Measurements from ENCODE around the gene MRPL20. TPM values are rescaled to one million over a fixed set of nuclear protein-coding genes. Genes with fewer than 3 reads are reported as not detected.

The MRPL20 gene
- polyA plus RNA-seq, 2 donors, result 59.1 to 148 TPM

DNA sequence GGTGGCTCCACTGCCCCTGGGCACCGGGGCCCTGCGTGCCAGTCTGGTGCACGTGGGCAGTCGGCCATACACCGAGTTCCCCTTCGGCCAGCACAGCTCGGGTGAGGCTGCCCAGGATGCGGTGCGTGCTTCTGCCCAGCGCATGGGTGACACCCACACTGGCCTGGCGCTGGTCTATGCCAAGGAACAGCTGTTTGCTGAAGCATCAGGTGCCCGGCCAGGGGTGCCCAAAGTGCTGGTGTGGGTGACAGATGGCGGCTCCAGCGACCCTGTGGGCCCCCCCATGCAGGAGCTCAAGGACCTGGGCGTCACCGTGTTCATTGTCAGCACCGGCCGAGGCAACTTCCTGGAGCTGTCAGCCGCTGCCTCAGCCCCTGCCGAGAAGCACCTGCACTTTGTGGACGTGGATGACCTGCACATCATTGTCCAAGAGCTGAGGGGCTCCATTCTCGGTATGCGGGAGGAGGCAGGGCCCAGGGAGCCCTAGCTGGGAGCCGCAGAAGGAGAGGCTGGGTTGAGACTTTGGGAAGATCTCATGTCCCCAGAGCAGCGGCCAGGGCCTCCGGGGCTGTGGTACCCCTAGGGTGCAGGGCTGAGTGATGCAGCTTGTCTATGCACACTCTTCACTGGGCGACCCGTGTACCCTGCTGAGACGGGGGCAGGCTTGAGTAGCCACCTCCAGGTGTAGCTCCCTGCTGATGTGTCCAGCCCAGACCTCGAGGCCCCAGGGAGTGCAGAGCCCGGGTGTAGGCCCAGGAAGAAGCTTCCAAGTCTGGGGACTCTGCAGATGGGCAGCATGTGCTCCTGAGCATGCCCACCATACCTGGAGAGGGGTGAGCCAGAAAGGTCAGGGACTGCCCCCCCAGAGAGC, 30.2 kb upstream of the MRPL20 start:
- WGBS, 2 donors, result 54 to 71% methylated on average over 31 of the region's 31 CpGs
- Histone ChIP-seq H3K4me3 (ENCODE audit: low read depth in 1 of 2, low read length in 2 of 2) (peak overlapping the region in 1 of 2 donors; percentile 50), H3K27ac (ENCODE audit: low read depth in 2 of 2, low read length in 1 of 2) (no peak overlapping the region)

DNA sequence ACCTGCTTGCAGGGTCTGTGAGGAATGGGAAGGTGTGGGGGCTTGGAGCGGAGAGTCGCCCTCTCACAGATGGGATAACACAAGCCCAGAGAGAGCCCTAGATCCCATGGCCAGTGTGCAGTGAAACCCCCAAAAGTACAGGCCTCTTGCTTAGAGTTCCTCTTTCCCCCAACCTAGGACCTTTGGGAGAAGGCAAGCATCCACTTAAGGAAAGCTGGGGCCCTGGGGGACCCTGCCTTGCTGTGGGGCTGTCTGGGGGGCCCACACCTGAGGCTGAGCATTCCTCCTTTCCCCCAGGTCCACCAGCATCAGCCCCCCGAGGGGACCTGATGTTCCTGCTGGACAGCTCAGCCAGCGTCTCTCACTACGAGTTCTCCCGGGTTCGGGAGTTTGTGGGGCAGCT, 29.5 kb upstream of the MRPL20 start:
- H3K4me3 ChIP-seq (ENCODE audit: low read depth in 1 of 2, low read length in 2 of 2), result peak overlapping the region; percentile 50 to 62
- peaks cover 0 to 2% of the 10 kb centered on the region in 2 donors for H3K36me3 ChIP-seq (ENCODE audit: control insufficient read depth in 2 of 2, insufficient read depth in 2 of 2, low read length in 1 of 2)
- H3K27ac ChIP-seq (ENCODE audit: low read depth in 2 of 2, low read length in 1 of 2), result no peak overlapping the region
- no peaks in the 10 kb centered on the region for H3K9me3 ChIP-seq (ENCODE audit: control insufficient read depth in 2 of 2, insufficient read depth in 1 of 2, low read depth in 1 of 2, low read length in 1 of 2)
- H3K27me3 ChIP-seq (ENCODE audit: control insufficient read depth in 1 of 2, insufficient read depth in 2 of 2, low read length in 2 of 2), result no peaks in the 10 kb centered on the region
- H3K4me1 ChIP-seq (ENCODE audit: control insufficient read depth in 2 of 2, insufficient read depth in 2 of 2, low read length in 1 of 2), result peaks cover 16 to 49% of the 10 kb centered on the region in 2 donors
- 64 to 74% methylated on average over 7 of the region's 7 CpGs for WGBS, 2 donors

More for the DNA sequence above, 30.2 kb upstream of the MRPL20 start:
- H3K4me1 ChIP-seq (ENCODE audit: control insufficient read depth in 2 of 2, insufficient read depth in 2 of 2, low read length in 1 of 2), result peaks cover 10 to 45% of the 10 kb centered on the region in 2 donors
- H3K27me3 ChIP-seq (ENCODE audit: control insufficient read depth in 1 of 2, insufficient read depth in 2 of 2, low read length in 2 of 2), result no peaks in the 10 kb centered on the region
- peaks cover 0 to 2% of the 10 kb centered on the region in 2 donors for H3K36me3 ChIP-seq (ENCODE audit: control insufficient read depth in 2 of 2, insufficient read depth in 2 of 2, low read length in 1 of 2)
- H3K9me3 ChIP-seq (ENCODE audit: control insufficient read depth in 2 of 2, insufficient read depth in 1 of 2, low read depth in 1 of 2, low read length in 1 of 2), result no peaks in the 10 kb centered on the region

DNA sequence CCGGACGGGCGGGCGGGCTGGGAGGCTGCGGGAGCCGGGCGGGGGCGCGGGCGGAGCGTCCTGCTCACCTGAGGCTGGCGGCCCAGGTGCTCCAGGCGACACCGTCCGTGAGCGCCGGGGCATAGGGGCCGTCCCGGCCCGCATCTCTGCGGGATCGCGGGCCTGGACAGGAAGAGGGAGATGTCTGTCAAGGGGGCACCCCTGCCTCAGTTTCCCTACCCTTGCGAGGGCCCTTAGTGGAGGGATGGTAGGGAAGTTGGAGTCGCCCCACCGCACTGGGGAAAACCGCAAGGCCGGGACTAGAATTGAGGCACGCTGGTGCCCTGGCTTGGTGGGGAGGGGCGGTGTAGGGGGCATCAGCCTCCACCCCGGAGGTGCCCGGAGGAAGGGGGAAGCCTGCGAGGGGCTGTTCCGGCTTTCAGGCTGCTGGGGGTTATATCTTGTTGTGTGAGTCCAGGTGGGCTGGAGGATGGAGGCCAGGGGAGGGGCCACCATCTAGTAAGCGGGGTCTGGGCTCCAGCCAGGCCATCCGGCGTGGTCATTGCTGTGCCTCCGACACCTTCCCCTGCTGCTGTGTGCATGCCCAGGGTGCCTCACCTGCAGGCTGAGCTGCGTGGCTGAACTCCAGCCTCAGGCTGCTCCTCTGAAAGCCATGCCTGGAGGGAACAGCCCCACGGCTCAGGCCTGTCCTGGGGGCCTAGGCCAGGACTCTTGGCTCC, 29.0 kb upstream of the MRPL20 start:
- H3K27me3 ChIP-seq (ENCODE audit: control insufficient read depth in 1 of 2, insufficient read depth in 2 of 2, low read length in 2 of 2), result no peaks in the 10 kb centered on the region
- WGBS, 2 donors, result 9 to 13% methylated on average over 21 to 40 of the region's 40 CpGs
- peaks cover 0 to 2% of the 10 kb centered on the region in 2 donors for H3K36me3 ChIP-seq (ENCODE audit: control insufficient read depth in 2 of 2, insufficient read depth in 2 of 2, low read length in 1 of 2)
- H3K9me3 ChIP-seq (ENCODE audit: control insufficient read depth in 2 of 2, insufficient read depth in 1 of 2, low read depth in 1 of 2, low read length in 1 of 2), result no peaks in the 10 kb centered on the region
- H3K27ac ChIP-seq (ENCODE audit: low read depth in 2 of 2, low read length in 1 of 2), result peak overlapping the region; percentile 97 to 99
- H3K4me3 ChIP-seq (ENCODE audit: low read depth in 1 of 2, low read length in 2 of 2), result peak overlapping the region; percentile 50 to 62
- H3K4me1 ChIP-seq (ENCODE audit: control insufficient read depth in 2 of 2, insufficient read depth in 2 of 2, low read length in 1 of 2), result peaks cover 21 to 49% of the 10 kb centered on the region in 2 donors

DNA sequence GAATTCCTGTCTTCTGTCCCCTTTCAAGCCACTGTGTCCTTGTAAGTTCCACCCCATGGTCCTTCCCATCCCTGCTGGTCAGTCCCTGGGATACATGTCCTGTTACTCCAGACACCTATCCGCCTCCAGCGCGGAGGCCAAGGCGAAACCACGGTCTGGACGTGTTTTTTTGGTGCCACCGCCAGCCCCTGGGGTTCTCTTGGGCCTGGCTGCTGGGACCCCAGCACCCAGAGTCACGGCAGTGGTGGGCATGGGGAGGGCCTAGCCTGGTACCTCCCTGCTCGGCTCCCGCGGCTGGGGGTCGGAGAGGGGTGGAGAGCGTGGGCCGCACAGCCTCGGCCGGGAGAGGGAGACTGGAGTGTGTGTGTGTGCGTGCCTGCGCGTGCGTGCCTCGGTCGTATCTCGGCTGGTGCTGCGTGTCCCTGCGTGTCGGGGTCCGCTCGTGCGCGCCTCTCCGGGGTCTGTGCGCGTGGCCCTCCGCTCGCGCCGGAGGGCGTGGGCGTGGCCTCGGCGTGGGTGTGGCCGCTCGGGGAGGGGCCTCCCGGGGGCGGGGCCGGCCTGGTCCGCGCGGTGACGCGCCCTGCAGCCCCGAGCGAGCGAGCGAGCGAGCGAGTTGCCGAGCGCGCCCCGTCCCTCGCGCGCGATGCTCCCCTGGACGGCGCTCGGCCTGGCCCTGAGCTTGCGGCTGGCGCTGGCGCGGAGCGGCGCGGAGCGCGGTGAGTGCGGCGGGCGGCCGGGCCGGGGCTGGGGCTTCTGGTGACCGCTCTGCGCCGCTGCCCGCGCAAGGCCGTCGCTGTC, 28.2 kb upstream of the MRPL20 start, which contains the start of gene VWA1:
Gene VWA1, plus strand, starts transcription at position 585 of the 798 bp plus-strand sequence. Its CDS starts 59 bp downstream, at position 644.
- no peaks in the 10 kb centered on the region for H3K27me3 ChIP-seq (ENCODE audit: control insufficient read depth in 1 of 2, insufficient read depth in 2 of 2, low read length in 2 of 2)
- no peaks in the 10 kb centered on the region for H3K9me3 ChIP-seq (ENCODE audit: control insufficient read depth in 2 of 2, insufficient read depth in 1 of 2, low read depth in 1 of 2, low read length in 1 of 2)
- peaks cover 0 to 2% of the 10 kb centered on the region in 2 donors for H3K36me3 ChIP-seq (ENCODE audit: control insufficient read depth in 2 of 2, insufficient read depth in 2 of 2, low read length in 1 of 2)
- H3K27ac ChIP-seq (ENCODE audit: low read depth in 2 of 2, low read length in 1 of 2), result peak within 1 kb of the TSS; percentile 97 to 99
- 7 to 11% methylated on average over 69 to 89 of the region's 89 CpGs for WGBS, 2 donors
- peak within 1 kb of the TSS; percentile 50 to 62 for H3K4me3 ChIP-seq (ENCODE audit: low read depth in 1 of 2, low read length in 2 of 2)
- peaks cover 23 to 53% of the 10 kb centered on the region in 2 donors for H3K4me1 ChIP-seq (ENCODE audit: control insufficient read depth in 2 of 2, insufficient read depth in 2 of 2, low read length in 1 of 2)

DNA sequence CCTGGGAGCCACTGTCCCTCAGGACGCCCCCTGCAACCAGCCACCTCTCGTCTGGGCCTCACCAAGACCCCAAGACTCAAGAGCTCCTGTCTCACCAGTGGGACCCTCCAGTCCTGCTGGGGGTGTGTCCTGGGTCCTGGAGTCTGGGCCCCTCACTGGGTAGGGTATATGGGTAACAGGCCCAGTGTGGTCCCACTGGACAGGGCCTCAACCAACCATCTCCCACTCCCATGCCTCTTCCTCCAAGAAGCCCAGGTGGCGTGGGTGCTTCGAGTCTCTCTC, 27.7 kb upstream of the MRPL20 start:
- WGBS, 2 donors, result 61 to 66% methylated on average over 4 of the region's 4 CpGs
- Histone ChIP-seq H3K27ac (ENCODE audit: low read depth in 2 of 2, low read length in 1 of 2) (peak overlapping the region; percentile 97 to 99), H3K36me3 (ENCODE audit: control insufficient read depth in 2 of 2, insufficient read depth in 2 of 2, low read length in 1 of 2) (peaks cover 0 to 2% of the 10 kb centered on the region in 2 donors), H3K9me3 (ENCODE audit: control insufficient read depth in 2 of 2, insufficient read depth in 1 of 2, low read depth in 1 of 2, low read length in 1 of 2) (no peaks in the 10 kb centered on the region), H3K4me1 (ENCODE audit: control insufficient read depth in 2 of 2, insufficient read depth in 2 of 2, low read length in 1 of 2) (peaks cover 23 to 55% of the 10 kb centered on the region in 2 donors), H3K27me3 (ENCODE audit: control insufficient read depth in 1 of 2, insufficient read depth in 2 of 2, low read length in 2 of 2) (no peaks in the 10 kb centered on the region), H3K4me3 (ENCODE audit: low read depth in 1 of 2, low read length in 2 of 2) (no peak overlapping the region)

DNA sequence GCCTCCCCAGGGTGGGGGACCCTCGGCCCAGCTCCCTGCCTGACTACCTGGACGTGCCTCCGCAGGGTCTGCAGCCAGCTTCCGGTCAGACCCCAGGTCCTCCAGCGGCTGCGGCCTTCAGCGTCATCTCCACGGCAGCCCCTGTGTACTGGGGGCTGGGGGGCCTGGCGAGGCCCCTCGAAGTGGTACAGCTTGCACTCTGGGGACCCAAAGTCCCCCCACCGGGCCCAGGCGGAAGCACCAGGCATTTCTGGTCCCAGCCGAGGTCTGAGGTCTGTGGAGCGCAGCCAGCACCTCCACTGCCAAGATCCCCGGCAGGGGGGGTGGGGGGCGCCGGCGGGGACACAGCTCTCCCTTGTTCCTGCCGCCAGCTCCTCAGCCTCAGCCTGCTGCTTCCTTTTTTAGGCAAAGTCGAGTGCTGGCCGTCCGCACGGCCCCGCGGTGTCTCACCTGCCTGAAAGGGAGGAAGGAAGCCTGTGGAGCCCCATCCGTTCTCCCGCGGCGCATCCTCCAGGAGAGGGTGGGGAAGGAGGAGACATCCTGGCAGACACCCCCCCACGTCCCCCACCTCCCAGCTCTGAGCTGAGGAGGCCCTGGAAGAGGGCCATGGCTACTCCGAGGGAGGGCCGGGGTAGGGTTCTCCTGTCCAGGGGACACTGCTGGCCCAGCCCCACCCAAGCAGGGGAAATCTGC, 27.2 kb upstream of the MRPL20 start:
- Histone ChIP-seq H3K27me3 (ENCODE audit: control insufficient read depth in 1 of 2, insufficient read depth in 2 of 2, low read length in 2 of 2) (no peaks in the 10 kb centered on the region), H3K36me3 (ENCODE audit: control insufficient read depth in 2 of 2, insufficient read depth in 2 of 2, low read length in 1 of 2) (peaks cover 0 to 2% of the 10 kb centered on the region in 2 donors), H3K4me3 (ENCODE audit: low read depth in 1 of 2, low read length in 2 of 2) (no peak overlapping the region), H3K27ac (ENCODE audit: low read depth in 2 of 2, low read length in 1 of 2) (peak overlapping the region; percentile 97 to 99), H3K4me1 (ENCODE audit: control insufficient read depth in 2 of 2, insufficient read depth in 2 of 2, low read length in 1 of 2) (peaks cover 23 to 55% of the 10 kb centered on the region in 2 donors), H3K9me3 (ENCODE audit: control insufficient read depth in 2 of 2, insufficient read depth in 1 of 2, low read depth in 1 of 2, low read length in 1 of 2) (no peaks in the 10 kb centered on the region)
- WGBS, 2 donors, result 10 to 28% methylated on average over 32 of the region's 32 CpGs

DNA sequence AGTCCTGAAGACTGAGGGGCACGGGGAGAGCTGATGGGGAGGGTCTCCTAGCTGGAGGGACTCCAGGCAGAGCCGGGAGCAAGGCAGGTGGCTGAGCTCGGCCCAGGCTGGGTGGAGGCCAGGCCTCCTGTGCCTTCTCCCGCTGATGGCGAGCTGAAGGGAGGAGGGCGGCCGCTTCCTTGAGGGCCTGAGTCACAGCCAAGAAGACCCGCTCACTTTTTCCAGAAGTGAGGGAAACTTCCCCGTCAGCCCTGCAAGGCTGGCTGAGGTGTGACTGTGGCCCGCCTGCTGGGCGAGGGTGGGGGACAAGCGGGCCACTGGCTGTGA, 26.7 kb upstream of the MRPL20 start:
- H3K27me3 ChIP-seq (ENCODE audit: control insufficient read depth in 1 of 2, insufficient read depth in 2 of 2, low read length in 2 of 2), result no peaks in the 10 kb centered on the region
- H3K36me3 ChIP-seq (ENCODE audit: control insufficient read depth in 2 of 2, insufficient read depth in 2 of 2, low read length in 1 of 2), result peaks cover 0 to 2% of the 10 kb centered on the region in 2 donors
- WGBS, 2 donors, result 9 to 23% methylated on average over 11 to 12 of the region's 12 CpGs
- peaks cover 23 to 55% of the 10 kb centered on the region in 2 donors for H3K4me1 ChIP-seq (ENCODE audit: control insufficient read depth in 2 of 2, insufficient read depth in 2 of 2, low read length in 1 of 2)
- H3K9me3 ChIP-seq (ENCODE audit: control insufficient read depth in 2 of 2, insufficient read depth in 1 of 2, low read depth in 1 of 2, low read length in 1 of 2), result no peaks in the 10 kb centered on the region
- peak overlapping the region; percentile 97 to 99 for H3K27ac ChIP-seq (ENCODE audit: low read depth in 2 of 2, low read length in 1 of 2)
- H3K4me3 ChIP-seq (ENCODE audit: low read depth in 1 of 2, low read length in 2 of 2), result peak overlapping the region; percentile 13 to 15

DNA sequence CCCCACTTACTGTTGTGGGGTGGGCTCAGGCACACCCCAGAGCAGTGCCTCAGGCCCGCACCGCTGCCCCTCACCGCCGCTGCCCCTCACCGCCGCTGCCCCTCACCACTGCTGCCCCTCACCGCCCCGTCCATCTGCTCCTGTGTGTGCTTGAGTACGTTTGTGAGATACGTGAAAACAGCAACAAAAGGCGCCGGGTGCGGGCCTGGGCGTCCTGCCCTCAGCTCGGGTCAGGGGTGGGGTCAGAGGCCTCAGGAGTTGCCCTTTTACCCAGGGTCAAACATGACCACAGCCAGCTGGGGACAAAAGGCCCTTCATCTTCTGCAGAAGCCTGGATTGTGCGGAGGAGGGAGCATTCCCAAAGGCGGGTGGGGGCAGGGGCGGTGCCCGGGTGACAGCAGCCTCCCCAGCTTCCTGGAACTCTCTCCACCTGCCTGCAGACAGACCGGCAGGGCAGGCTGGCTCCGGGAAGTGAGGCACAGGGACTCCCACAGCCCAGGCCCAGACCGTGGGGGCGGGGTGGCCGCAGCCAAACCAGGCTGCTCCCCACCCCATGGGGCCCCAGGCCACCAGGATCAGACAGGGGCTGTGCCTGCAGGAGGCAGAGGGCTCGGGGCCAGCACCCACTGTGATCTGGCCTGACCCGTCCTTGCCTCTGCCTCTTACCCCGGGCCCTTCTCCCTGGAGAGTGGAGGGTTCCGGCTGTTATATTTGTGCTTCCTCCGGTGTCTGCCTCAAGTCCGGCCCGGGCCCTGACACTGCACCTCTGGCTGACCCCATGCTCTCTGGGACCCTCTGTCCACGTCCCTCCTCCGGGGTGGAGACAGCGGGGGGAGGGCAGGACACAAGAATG, 26.1 kb upstream of the MRPL20 start:
- Histone ChIP-seq H3K4me1 (ENCODE audit: control insufficient read depth in 2 of 2, insufficient read depth in 2 of 2, low read length in 1 of 2) (peaks cover 23 to 55% of the 10 kb centered on the region in 2 donors), H3K4me3 (ENCODE audit: low read depth in 1 of 2, low read length in 2 of 2) (peak overlapping the region; percentile 13 to 15), H3K36me3 (ENCODE audit: control insufficient read depth in 2 of 2, insufficient read depth in 2 of 2, low read length in 1 of 2) (peaks cover 0 to 2% of the 10 kb centered on the region in 2 donors), H3K27me3 (ENCODE audit: control insufficient read depth in 1 of 2, insufficient read depth in 2 of 2, low read length in 2 of 2) (no peaks in the 10 kb centered on the region), H3K27ac (ENCODE audit: low read depth in 2 of 2, low read length in 1 of 2) (peak overlapping the region; percentile 97 to 99), H3K9me3 (ENCODE audit: control insufficient read depth in 2 of 2, insufficient read depth in 1 of 2, low read depth in 1 of 2, low read length in 1 of 2) (no peaks in the 10 kb centered on the region)
- WGBS, 2 donors, result 32 to 33% methylated on average over 30 to 34 of the region's 34 CpGs
